ENCODE results near the gene GFRA1. TPM values are rescaled to one million over a fixed set of nuclear protein-coding genes. Genes with fewer than 3 reads are reported as not detected.

The GFRA1 gene
- total and polyA plus RNA-seq, 2 donors (not counting 1 experiment from before 2014, with no cell fraction given): 6.3 to 29.6 TPM

DNA sequence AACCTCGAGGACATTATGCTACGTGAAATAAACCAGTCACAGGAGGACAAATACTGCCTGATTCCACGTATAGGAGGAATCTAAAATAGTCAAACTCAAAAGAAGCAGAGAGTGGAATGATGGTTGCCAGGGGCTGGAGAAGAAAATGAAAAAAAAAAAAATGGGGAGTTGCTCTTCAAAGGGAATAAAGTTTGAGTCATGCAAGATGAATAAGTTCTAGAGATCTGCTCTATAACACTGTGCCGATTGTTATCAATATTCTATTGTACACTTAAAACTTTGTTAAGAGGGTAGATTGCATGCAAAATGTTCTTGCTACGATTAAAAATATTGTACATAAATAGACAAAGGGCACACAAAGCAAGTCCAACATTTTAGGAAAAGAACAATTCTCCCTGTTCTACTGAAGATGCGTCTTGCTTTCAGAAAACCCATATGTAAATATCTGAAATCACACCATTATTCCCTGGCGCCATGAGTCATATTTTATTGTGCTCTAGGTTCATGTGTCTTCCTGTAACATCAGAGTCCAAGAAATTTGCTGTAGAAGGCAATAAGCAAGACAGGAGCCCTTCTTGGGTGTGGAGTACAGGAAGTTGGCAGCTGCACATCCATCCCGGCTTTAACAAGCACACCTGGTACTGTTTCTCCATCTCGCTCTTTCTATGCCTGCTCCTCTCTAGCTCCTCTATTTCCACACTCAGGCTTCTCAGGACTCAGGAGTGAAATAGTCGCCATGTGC lies 145.9 kb downstream of the GFRA1 start:
- Histone ChIP-seq H3K27ac (ENCODE audit: insufficient read depth, low read length) (no peak overlapping the region), H3K4me3 (replicated peaks in 1 of 4; ENCODE audit: control extremely low read depth in 1 of 4, insufficient read depth in 1 of 4, low read depth in 3 of 4, low read length in 4 of 4) (no peak overlapping the region), H3K9me3 (ENCODE audit: control insufficient read depth, insufficient read depth, low read depth, low read length) (no peaks in the 10 kb centered on the region), H3K4me2 (ENCODE audit: extremely low read depth, insufficient read depth, low read length) (no peak overlapping the region), H3K79me2 (ENCODE audit: control insufficient read depth, insufficient read depth, low read length) (no peaks in the 10 kb centered on the region), H3K9ac (ENCODE audit: insufficient read depth, low read length) (no peak overlapping the region), H4K20me1 (ENCODE audit: control insufficient read depth, extremely low read depth, insufficient read depth, low read length) (no peaks in the 10 kb centered on the region), H3K36me3 (ENCODE audit: control insufficient read depth, insufficient read depth, low read length) (no peaks in the 10 kb centered on the region), H2AFZ (ENCODE audit: low read length) (no peak overlapping the region), H3K27me3 (ENCODE audit: control insufficient read depth, insufficient read depth, low read length) (no peaks in the 10 kb centered on the region), H3K4me1 (ENCODE audit: control insufficient read depth, extremely low read depth, insufficient read depth, low read length) (no peaks in the 10 kb centered on the region)
- TF ChIP-seq EZH2 (IDR thresholded peaks at IDR 0.05; ENCODE audit: low read length, missing control alignments): no peak
- TF ChIP-seq, protein P1, sequence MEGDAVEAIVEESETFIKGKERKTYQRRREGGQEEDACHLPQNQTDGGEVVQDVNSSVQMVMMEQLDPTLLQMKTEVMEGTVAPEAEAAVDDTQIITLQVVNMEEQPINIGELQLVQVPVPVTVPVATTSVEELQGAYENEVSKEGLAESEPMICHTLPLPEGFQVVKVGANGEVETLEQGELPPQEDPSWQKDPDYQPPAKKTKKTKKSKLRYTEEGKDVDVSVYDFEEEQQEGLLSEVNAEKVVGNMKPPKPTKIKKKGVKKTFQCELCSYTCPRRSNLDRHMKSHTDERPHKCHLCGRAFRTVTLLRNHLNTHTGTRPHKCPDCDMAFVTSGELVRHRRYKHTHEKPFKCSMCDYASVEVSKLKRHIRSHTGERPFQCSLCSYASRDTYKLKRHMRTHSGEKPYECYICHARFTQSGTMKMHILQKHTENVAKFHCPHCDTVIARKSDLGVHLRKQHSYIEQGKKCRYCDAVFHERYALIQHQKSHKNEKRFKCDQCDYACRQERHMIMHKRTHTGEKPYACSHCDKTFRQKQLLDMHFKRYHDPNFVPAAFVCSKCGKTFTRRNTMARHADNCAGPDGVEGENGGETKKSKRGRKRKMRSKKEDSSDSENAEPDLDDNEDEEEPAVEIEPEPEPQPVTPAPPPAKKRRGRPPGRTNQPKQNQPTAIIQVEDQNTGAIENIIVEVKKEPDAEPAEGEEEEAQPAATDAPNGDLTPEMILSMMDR (conservative IDR thresholded peaks at IDR 0.05 in 1 of 2, IDR thresholded peaks at IDR 0.05 in 1 of 2; ENCODE audit: low read depth in 1 of 2, low read length in 2 of 2): no peak
- peak in 1 of 2 donors; percentile 21 for DNase-seq (ENCODE audit: low read depth in 2 of 2)

DNA sequence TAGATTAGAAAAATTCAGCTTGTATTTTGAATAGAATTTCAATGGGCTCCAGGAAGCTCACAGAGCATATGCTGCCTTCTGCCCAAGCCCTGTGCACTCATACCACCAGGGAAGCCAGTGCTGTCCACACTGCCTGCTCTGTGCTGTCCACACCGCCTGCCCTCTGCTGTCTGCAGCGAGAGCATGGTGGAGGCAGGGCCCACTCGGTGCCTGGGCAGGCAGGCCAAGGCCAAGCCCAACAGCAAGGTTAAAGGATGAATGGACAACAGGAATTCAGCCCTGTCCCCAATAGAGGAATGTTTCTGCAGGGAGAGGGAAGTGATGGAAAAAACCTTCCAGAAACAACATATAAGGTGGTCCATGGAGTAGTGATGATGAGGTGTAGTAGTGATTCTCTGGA lies 146.8 kb downstream of the GFRA1 start:
- no peaks in the 10 kb centered on the region for H4K20me1 ChIP-seq (ENCODE audit: control insufficient read depth, extremely low read depth, insufficient read depth, low read length)
- H3K9me3 ChIP-seq (ENCODE audit: control insufficient read depth, insufficient read depth, low read depth, low read length): no peaks in the 10 kb centered on the region
- no peaks in the 10 kb centered on the region for H3K27me3 ChIP-seq (ENCODE audit: control insufficient read depth, insufficient read depth, low read length)
- H3K4me1 ChIP-seq (ENCODE audit: control insufficient read depth, extremely low read depth, insufficient read depth, low read length): no peaks in the 10 kb centered on the region
- no peaks in the 10 kb centered on the region for H3K36me3 ChIP-seq (ENCODE audit: control insufficient read depth, insufficient read depth, low read length)
- no peak overlapping the region for H3K4me3 ChIP-seq (replicated peaks in 1 of 4; ENCODE audit: control extremely low read depth in 1 of 4, insufficient read depth in 1 of 4, low read depth in 3 of 4, low read length in 4 of 4)
- no peak overlapping the region for H3K4me2 ChIP-seq (ENCODE audit: extremely low read depth, insufficient read depth, low read length)
- no peaks in the 10 kb centered on the region for H3K79me2 ChIP-seq (ENCODE audit: control insufficient read depth, insufficient read depth, low read length)
- no peak overlapping the region for H2AFZ ChIP-seq (ENCODE audit: low read length)
- DNase-seq (ENCODE audit: low read depth in 2 of 2): no peak
- no peak overlapping the region for H3K27ac ChIP-seq (ENCODE audit: insufficient read depth, low read length)
- TF ChIP-seq, protein P1 (conservative IDR thresholded peaks at IDR 0.05 in 1 of 2, IDR thresholded peaks at IDR 0.05 in 1 of 2; ENCODE audit: low read depth in 1 of 2, low read length in 2 of 2): no peak
- TF ChIP-seq EZH2 (IDR thresholded peaks at IDR 0.05; ENCODE audit: low read length, missing control alignments): no peak
- no peak overlapping the region for H3K9ac ChIP-seq (ENCODE audit: insufficient read depth, low read length)

DNA sequence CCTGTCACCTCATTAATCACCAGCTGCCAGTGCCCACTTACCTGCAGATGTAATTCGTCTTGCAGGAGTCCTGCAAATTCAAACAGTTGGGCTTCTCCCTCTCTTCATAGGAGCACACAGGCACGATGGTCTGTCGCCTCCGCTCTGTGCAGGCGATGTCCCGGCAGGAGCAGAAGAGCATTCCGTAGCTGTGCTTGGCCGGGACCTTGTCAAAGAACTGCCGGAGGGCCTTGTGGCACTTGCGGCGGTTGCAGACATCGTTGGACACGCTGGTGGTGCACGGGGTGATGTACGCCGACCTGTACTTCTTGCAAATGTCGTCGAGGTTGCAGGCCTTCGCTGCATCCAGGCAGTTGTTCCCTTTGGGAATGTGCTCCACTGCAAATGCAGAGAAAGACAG lies 147.8 kb downstream of the GFRA1 start:
- H2AFZ ChIP-seq (ENCODE audit: low read length): no peak overlapping the region
- H3K9ac ChIP-seq (ENCODE audit: insufficient read depth, low read length): no peak overlapping the region
- no peaks in the 10 kb centered on the region for H4K20me1 ChIP-seq (ENCODE audit: control insufficient read depth, extremely low read depth, insufficient read depth, low read length)
- no peak overlapping the region for H3K27ac ChIP-seq (ENCODE audit: insufficient read depth, low read length)
- H3K4me1 ChIP-seq (ENCODE audit: control insufficient read depth, extremely low read depth, insufficient read depth, low read length): no peaks in the 10 kb centered on the region
- H3K36me3 ChIP-seq (ENCODE audit: control insufficient read depth, insufficient read depth, low read length): no peaks in the 10 kb centered on the region
- no peak overlapping the region for H3K4me2 ChIP-seq (ENCODE audit: extremely low read depth, insufficient read depth, low read length)
- DNase-seq (ENCODE audit: low read depth in 2 of 2): no peak
- TF ChIP-seq EZH2 (IDR thresholded peaks at IDR 0.05; ENCODE audit: low read length, missing control alignments): no peak
- TF ChIP-seq, protein P1 (conservative IDR thresholded peaks at IDR 0.05 in 1 of 2, IDR thresholded peaks at IDR 0.05 in 1 of 2; ENCODE audit: low read depth in 1 of 2, low read length in 2 of 2): no peak
- no peak overlapping the region for H3K4me3 ChIP-seq (replicated peaks in 1 of 4; ENCODE audit: control extremely low read depth in 1 of 4, insufficient read depth in 1 of 4, low read depth in 3 of 4, low read length in 4 of 4)
- no peaks in the 10 kb centered on the region for H3K9me3 ChIP-seq (ENCODE audit: control insufficient read depth, insufficient read depth, low read depth, low read length)
- H3K79me2 ChIP-seq (ENCODE audit: control insufficient read depth, insufficient read depth, low read length): no peaks in the 10 kb centered on the region
- H3K27me3 ChIP-seq (ENCODE audit: control insufficient read depth, insufficient read depth, low read length): no peaks in the 10 kb centered on the region
